ENCODE measurements around the gene EMC10.

DNA sequence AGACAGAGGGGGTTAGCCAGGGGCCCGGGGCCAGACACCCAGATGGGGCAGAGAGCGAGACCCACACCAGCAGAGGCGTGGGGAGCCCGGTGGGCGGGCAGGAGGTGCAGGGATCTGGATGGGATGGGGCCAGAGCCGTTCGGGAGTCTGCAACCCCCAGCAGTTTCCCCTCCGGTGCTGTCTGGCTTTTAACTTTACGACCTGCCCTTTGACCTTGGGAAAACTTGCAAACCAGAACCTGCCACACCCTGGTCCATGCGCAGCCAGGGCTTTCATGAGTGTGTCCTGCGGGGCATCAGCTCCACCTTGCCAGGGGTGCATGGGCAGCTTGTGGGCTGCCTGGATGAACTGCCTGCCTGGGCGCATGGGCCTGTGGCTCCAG lies 24.9 kb downstream of the EMC10 start:
- TF ChIP-seq, protein P1, sequence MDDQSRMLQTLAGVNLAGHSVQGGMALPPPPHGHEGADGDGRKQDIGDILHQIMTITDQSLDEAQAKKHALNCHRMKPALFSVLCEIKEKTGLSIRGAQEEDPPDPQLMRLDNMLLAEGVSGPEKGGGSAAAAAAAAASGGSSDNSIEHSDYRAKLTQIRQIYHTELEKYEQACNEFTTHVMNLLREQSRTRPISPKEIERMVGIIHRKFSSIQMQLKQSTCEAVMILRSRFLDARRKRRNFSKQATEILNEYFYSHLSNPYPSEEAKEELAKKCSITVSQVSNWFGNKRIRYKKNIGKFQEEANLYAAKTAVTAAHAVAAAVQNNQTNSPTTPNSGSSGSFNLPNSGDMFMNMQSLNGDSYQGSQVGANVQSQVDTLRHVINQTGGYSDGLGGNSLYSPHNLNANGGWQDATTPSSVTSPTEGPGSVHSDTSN (IDR thresholded peaks at IDR 0.05), result no peak
- TF ChIP-seq, protein P2, sequence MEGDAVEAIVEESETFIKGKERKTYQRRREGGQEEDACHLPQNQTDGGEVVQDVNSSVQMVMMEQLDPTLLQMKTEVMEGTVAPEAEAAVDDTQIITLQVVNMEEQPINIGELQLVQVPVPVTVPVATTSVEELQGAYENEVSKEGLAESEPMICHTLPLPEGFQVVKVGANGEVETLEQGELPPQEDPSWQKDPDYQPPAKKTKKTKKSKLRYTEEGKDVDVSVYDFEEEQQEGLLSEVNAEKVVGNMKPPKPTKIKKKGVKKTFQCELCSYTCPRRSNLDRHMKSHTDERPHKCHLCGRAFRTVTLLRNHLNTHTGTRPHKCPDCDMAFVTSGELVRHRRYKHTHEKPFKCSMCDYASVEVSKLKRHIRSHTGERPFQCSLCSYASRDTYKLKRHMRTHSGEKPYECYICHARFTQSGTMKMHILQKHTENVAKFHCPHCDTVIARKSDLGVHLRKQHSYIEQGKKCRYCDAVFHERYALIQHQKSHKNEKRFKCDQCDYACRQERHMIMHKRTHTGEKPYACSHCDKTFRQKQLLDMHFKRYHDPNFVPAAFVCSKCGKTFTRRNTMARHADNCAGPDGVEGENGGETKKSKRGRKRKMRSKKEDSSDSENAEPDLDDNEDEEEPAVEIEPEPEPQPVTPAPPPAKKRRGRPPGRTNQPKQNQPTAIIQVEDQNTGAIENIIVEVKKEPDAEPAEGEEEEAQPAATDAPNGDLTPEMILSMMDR (IDR thresholded peaks at IDR 0.05), result no peak
